H1 (cell line): ENCODE measurements around the gene CFD.

Source experiments
- CTCF ChIP-seq, 3 experiments: IDR thresholded peaks; 1 replicate in 2 of 3; 2 replicates in 1 of 3; pipeline versions ENCODE4 v1.5.1 to v1.6.1; 2011; ENCODE audit warnings: low read length in 3 of 3, mild to moderate bottlenecking in 3 of 3, inconsistent platforms in 2 of 3, low read depth in 1 of 3, moderate library complexity in 1 of 3; ENCODE audit not compliant: insufficient read depth in 1 of 3; ENCODE audit errors: control extremely low read depth in 1 of 3
- GTF2F1 ChIP-seq: IDR thresholded peaks from 2 replicates; pipeline ENCODE4 v1.6.1; 2012; ENCODE audit warnings: low read depth, low read length, improper control_type of control experiment, borderline replicate concordance
- JUN ChIP-seq: IDR thresholded peaks from 2 replicates; pipeline ENCODE4 v1.6.1; 2011; ENCODE audit warnings: low read depth, mild to moderate bottlenecking, improper control_type of control experiment, low read length
- POLR2AphosphoS5 ChIP-seq: IDR thresholded peaks from 2 replicates; pipeline ENCODE4 v1.6.1; 2011; ENCODE audit warnings: low read depth, low read length
- RAD21 ChIP-seq, 2 experiments: IDR thresholded peaks in 1 of 2; conservative IDR thresholded peaks in 1 of 2; 2 replicates each; pipeline ENCODE4 v1.6.1; 2011; ENCODE audit warnings: low read depth in 2 of 2, low read length in 2 of 2, improper control_type of control experiment in 1 of 2, inconsistent platforms in 1 of 2, mild to moderate bottlenecking in 1 of 2, moderate library complexity in 1 of 2
- RXRA ChIP-seq: IDR thresholded peaks from 2 replicates; pipeline ENCODE4 v1.6.1; 2011; ENCODE audit warnings: low read depth, mild to moderate bottlenecking, low read length, moderate library complexity; ENCODE audit not compliant: insufficient read depth
- SRF ChIP-seq: IDR thresholded peaks from 2 replicates; pipeline ENCODE4 v1.6.1; 2011; ENCODE audit warnings: mild to moderate bottlenecking, low read depth, low read length, moderate library complexity
- TBP ChIP-seq: IDR thresholded peaks from 2 replicates; pipeline ENCODE4 v1.6.1; 2011; ENCODE audit warnings: low read depth, low read length, improper control_type of control experiment

GRCh38 chr19:843836-844545 lies 15.5 kb upstream of the CFD start:
- TF ChIP-seq RAD21 (IDR thresholded peaks at IDR 0.05 in 1 of 2, conservative IDR thresholded peaks at IDR 0.05 in 1 of 2; ENCODE audit: low read depth in 2 of 2, low read length in 2 of 2): no peak
- no peak for TF ChIP-seq GTF2F1
- TF ChIP-seq SRF: no peak
- TF ChIP-seq POLR2AphosphoS5: no peak
- TF ChIP-seq CTCF (IDR thresholded peaks at IDR 0.05; ENCODE audit: control extremely low read depth in 1 of 3, insufficient read depth in 1 of 3, low read depth in 1 of 3, low read length in 3 of 3): no peak
- TF ChIP-seq RXRA: no peak
- TF ChIP-seq TBP: no peak
- no peak for TF ChIP-seq JUN
